ENCODE data around the gene WIPF2. TPM values are rescaled to one million over a fixed set of nuclear protein-coding genes. Genes with fewer than 3 reads are reported as not detected.
"Not testable (repeated sequence)": the region's sequence is repeated elsewhere in the genome, so short reads cannot be mapped to it uniquely, and the experiment has no call there.

WIPF2 gene
- polyA plus RNA-seq, 4 donors: 12.5 to 22.9 (median 14.0) TPM

- H3K36me3 ChIP-seq (ENCODE audit: control insufficient read depth in 3 of 3, insufficient read depth in 2 of 3, low read depth in 1 of 3, low read length in 3 of 3): peaks cover 0 to 44% (median 0%) of the 10 kb centered on the region in 3 donors
- no peaks in the 10 kb centered on the region for H3K27me3 ChIP-seq (ENCODE audit: control insufficient read depth in 3 of 3, insufficient read depth in 3 of 3, low read length in 3 of 3)
- DNase-seq (no peak), FAIRE-seq (no peak)
- no peaks in the 10 kb centered on the region for H3K9me3 ChIP-seq (ENCODE audit: control insufficient read depth in 2 of 2, insufficient read depth in 1 of 2, low read depth in 1 of 2, low read length in 1 of 2)
- WGBS, 3 donors: 91 to 96% (median 95%) methylated on average over 3 of the region's 3 CpGs
- no peak overlapping the region for H3K27ac ChIP-seq (ENCODE audit: low read depth in 1 of 3, low read length in 2 of 3)
- peaks cover 2 to 6% (median 3%) of the 10 kb centered on the region in 3 donors for H3K4me1 ChIP-seq (ENCODE audit: control insufficient read depth in 3 of 3, insufficient read depth in 2 of 3, low read depth in 1 of 3, low read length in 2 of 3)
- no peak overlapping the region for H3K4me3 ChIP-seq (ENCODE audit: low read depth in 1 of 3, low read length in 3 of 3)
These were observed 31.9 kb upstream of the WIPF2 start for GRCh38 chr17:40187238-40187637.

- Histone ChIP-seq H3K4me1 (ENCODE audit: control insufficient read depth in 3 of 3, insufficient read depth in 2 of 3, low read depth in 1 of 3, low read length in 2 of 3) (peaks cover 2 to 6% (median 3%) of the 10 kb centered on the region in 3 donors), H3K27ac (ENCODE audit: low read depth in 1 of 3, low read length in 2 of 3) (no peak overlapping the region), H3K4me3 (ENCODE audit: low read depth in 1 of 3, low read length in 3 of 3) (no peak overlapping the region), H3K36me3 (ENCODE audit: control insufficient read depth in 3 of 3, insufficient read depth in 2 of 3, low read depth in 1 of 3, low read length in 3 of 3) (peaks cover 0 to 50% (median 3%) of the 10 kb centered on the region in 3 donors), H3K27me3 (ENCODE audit: control insufficient read depth in 3 of 3, insufficient read depth in 3 of 3, low read length in 3 of 3) (no peaks in the 10 kb centered on the region), H3K9me3 (ENCODE audit: control insufficient read depth in 2 of 2, insufficient read depth in 1 of 2, low read depth in 1 of 2, low read length in 1 of 2) (no peaks in the 10 kb centered on the region)
- no peak for DNase-seq
- 89 to 93% (median 92%) methylated on average over 6 of the region's 6 CpGs for WGBS, 3 donors
- no peak for FAIRE-seq
These were observed 30.4 kb upstream of the WIPF2 start for GRCh38 chr17:40188694-40189093.

GRCh38 chr17:40190197-40191021, 28.7 kb upstream of the WIPF2 start:
- H3K27me3 ChIP-seq (ENCODE audit: control insufficient read depth in 3 of 3, insufficient read depth in 3 of 3, low read length in 3 of 3): no peaks in the 10 kb centered on the region
- peak overlapping the region in 1 of 3 donors; percentile 48 for H3K4me3 ChIP-seq (ENCODE audit: low read depth in 1 of 3, low read length in 3 of 3)
- H3K27ac ChIP-seq (ENCODE audit: low read depth in 1 of 3, low read length in 2 of 3): no peak overlapping the region
- FAIRE-seq: no peak
- H3K4me1 ChIP-seq (ENCODE audit: control insufficient read depth in 3 of 3, insufficient read depth in 2 of 3, low read depth in 1 of 3, low read length in 2 of 3): peaks cover 0 to 6% (median 2%) of the 10 kb centered on the region in 3 donors
- WGBS, 3 donors: 77 to 83% (median 79%) methylated on average over 15 of the region's 15 CpGs
- no peaks in the 10 kb centered on the region for H3K9me3 ChIP-seq (ENCODE audit: control insufficient read depth in 2 of 2, insufficient read depth in 1 of 2, low read depth in 1 of 2, low read length in 1 of 2)
- DNase-seq: no peak
- H3K36me3 ChIP-seq (ENCODE audit: control insufficient read depth in 3 of 3, insufficient read depth in 2 of 3, low read depth in 1 of 3, low read length in 3 of 3): peaks cover 0 to 51% (median 7%) of the 10 kb centered on the region in 3 donors

GRCh38 chr17:40191237-40192208, 27.6 kb upstream of the WIPF2 start:
- WGBS, 3 donors: 2 to 5% (median 3%) methylated on average over 46 to 60 of the region's 60 CpGs
- Histone ChIP-seq H3K4me3 (ENCODE audit: low read depth in 1 of 3, low read length in 3 of 3) (peak overlapping the region; percentile 26 to 48 (median 45)), H3K4me1 (ENCODE audit: control insufficient read depth in 3 of 3, insufficient read depth in 2 of 3, low read depth in 1 of 3, low read length in 2 of 3) (peaks cover 0 to 6% (median 2%) of the 10 kb centered on the region in 3 donors), H3K27ac (ENCODE audit: low read depth in 1 of 3, low read length in 2 of 3) (peak overlapping the region in 1 of 3 donors; percentile 29), H3K36me3 (ENCODE audit: control insufficient read depth in 3 of 3, insufficient read depth in 2 of 3, low read depth in 1 of 3, low read length in 3 of 3) (peaks cover 0 to 51% (median 7%) of the 10 kb centered on the region in 3 donors), H3K9me3 (ENCODE audit: control insufficient read depth in 2 of 2, insufficient read depth in 1 of 2, low read depth in 1 of 2, low read length in 1 of 2) (no peaks in the 10 kb centered on the region), H3K27me3 (ENCODE audit: control insufficient read depth in 3 of 3, insufficient read depth in 3 of 3, low read length in 3 of 3) (no peaks in the 10 kb centered on the region)
- FAIRE-seq (no peak), DNase-seq (peak; percentile 71 to 85)

GRCh38 chr17:40192961-40193360, 26.1 kb upstream of the WIPF2 start:
- Histone ChIP-seq H3K27me3 (ENCODE audit: control insufficient read depth in 3 of 3, insufficient read depth in 3 of 3, low read length in 3 of 3) (no peaks in the 10 kb centered on the region), H3K27ac (ENCODE audit: low read depth in 1 of 3, low read length in 2 of 3) (no peak overlapping the region), H3K9me3 (ENCODE audit: control insufficient read depth in 2 of 2, insufficient read depth in 1 of 2, low read depth in 1 of 2, low read length in 1 of 2) (no peaks in the 10 kb centered on the region), H3K4me3 (ENCODE audit: low read depth in 1 of 3, low read length in 3 of 3) (no peak overlapping the region), H3K4me1 (ENCODE audit: control insufficient read depth in 3 of 3, insufficient read depth in 2 of 3, low read depth in 1 of 3, low read length in 2 of 3) (peaks cover 0 to 6% (median 2%) of the 10 kb centered on the region in 3 donors), H3K36me3 (ENCODE audit: control insufficient read depth in 3 of 3, insufficient read depth in 2 of 3, low read depth in 1 of 3, low read length in 3 of 3) (peaks cover 0 to 49% (median 7%) of the 10 kb centered on the region in 3 donors)
- no peak for DNase-seq
- WGBS, 3 donors: 92 to 100% (median 96%) methylated on average over 2 of the region's 2 CpGs
- no peak for FAIRE-seq

- H3K27ac ChIP-seq (ENCODE audit: low read depth in 1 of 3, low read length in 2 of 3): no peak overlapping the region
- peaks cover 0 to 3% of the 10 kb centered on the region in 2 donors for H3K9me3 ChIP-seq (ENCODE audit: control insufficient read depth in 2 of 2, insufficient read depth in 1 of 2, low read depth in 1 of 2, low read length in 1 of 2)
- FAIRE-seq (no peak), DNase-seq (no peak)
- H3K4me1 ChIP-seq (ENCODE audit: control insufficient read depth in 3 of 3, insufficient read depth in 2 of 3, low read depth in 1 of 3, low read length in 2 of 3): peaks cover 0 to 6% (median 2%) of the 10 kb centered on the region in 3 donors
- H3K36me3 ChIP-seq (ENCODE audit: control insufficient read depth in 3 of 3, insufficient read depth in 2 of 3, low read depth in 1 of 3, low read length in 3 of 3): peaks cover 0 to 36% (median 7%) of the 10 kb centered on the region in 3 donors
- H3K27me3 ChIP-seq (ENCODE audit: control insufficient read depth in 3 of 3, insufficient read depth in 3 of 3, low read length in 3 of 3): no peaks in the 10 kb centered on the region
- WGBS, 3 donors: 24 to 45% (median 35%) methylated on average over 2 of the region's 2 CpGs
- no peak overlapping the region for H3K4me3 ChIP-seq (ENCODE audit: low read depth in 1 of 3, low read length in 3 of 3)
These were observed 24.3 kb upstream of the WIPF2 start for GRCh38 chr17:40194821-40195220.

GRCh38 chr17:40197550-40197949, 21.6 kb upstream of the WIPF2 start:
- DNase-seq: no peak
- Histone ChIP-seq H3K4me1 (ENCODE audit: control insufficient read depth in 3 of 3, insufficient read depth in 2 of 3, low read depth in 1 of 3, low read length in 2 of 3) (peaks cover 0 to 3% (median 0%) of the 10 kb centered on the region in 3 donors), H3K27ac (ENCODE audit: low read depth in 1 of 3, low read length in 2 of 3) (no peak overlapping the region), H3K4me3 (ENCODE audit: low read depth in 1 of 3, low read length in 3 of 3) (no peak overlapping the region), H3K36me3 (ENCODE audit: control insufficient read depth in 3 of 3, insufficient read depth in 2 of 3, low read depth in 1 of 3, low read length in 3 of 3) (peaks cover 0 to 20% (median 7%) of the 10 kb centered on the region in 3 donors), H3K9me3 (ENCODE audit: control insufficient read depth in 2 of 2, insufficient read depth in 1 of 2, low read depth in 1 of 2, low read length in 1 of 2) (peaks cover 0 to 3% of the 10 kb centered on the region in 2 donors), H3K27me3 (ENCODE audit: control insufficient read depth in 3 of 3, insufficient read depth in 3 of 3, low read length in 3 of 3) (no peaks in the 10 kb centered on the region)
- no peak for FAIRE-seq
- WGBS, 3 donors: 69 to 79% (median 71%) methylated on average over 1 of the region's 1 CpG

GRCh38 chr17:40197965-40198456, 21.1 kb upstream of the WIPF2 start:
- FAIRE-seq; H3K9me3 ChIP-seq (ENCODE audit: control insufficient read depth in 2 of 2, insufficient read depth in 1 of 2, low read depth in 1 of 2, low read length in 1 of 2); DNase-seq; H3K27ac ChIP-seq (ENCODE audit: low read depth in 1 of 3, low read length in 2 of 3); H3K4me1 ChIP-seq (ENCODE audit: control insufficient read depth in 3 of 3, insufficient read depth in 2 of 3, low read depth in 1 of 3, low read length in 2 of 3); H3K4me3 ChIP-seq (ENCODE audit: low read depth in 1 of 3, low read length in 3 of 3); H3K27me3 ChIP-seq (ENCODE audit: control insufficient read depth in 3 of 3, insufficient read depth in 3 of 3, low read length in 3 of 3): not testable (repeated sequence)
- peaks cover 0 to 15% (median 7%) of the 10 kb centered on the region in 3 donors for H3K36me3 ChIP-seq (ENCODE audit: control insufficient read depth in 3 of 3, insufficient read depth in 2 of 3, low read depth in 1 of 3, low read length in 3 of 3)
- WGBS, 3 donors: 67 to 73% (median 71%) methylated on average over 8 of the region's 8 CpGs

Data from small intestine (tissue), 7 donors.